Measurements from ENCODE around the gene NT5C1B.

DNA sequence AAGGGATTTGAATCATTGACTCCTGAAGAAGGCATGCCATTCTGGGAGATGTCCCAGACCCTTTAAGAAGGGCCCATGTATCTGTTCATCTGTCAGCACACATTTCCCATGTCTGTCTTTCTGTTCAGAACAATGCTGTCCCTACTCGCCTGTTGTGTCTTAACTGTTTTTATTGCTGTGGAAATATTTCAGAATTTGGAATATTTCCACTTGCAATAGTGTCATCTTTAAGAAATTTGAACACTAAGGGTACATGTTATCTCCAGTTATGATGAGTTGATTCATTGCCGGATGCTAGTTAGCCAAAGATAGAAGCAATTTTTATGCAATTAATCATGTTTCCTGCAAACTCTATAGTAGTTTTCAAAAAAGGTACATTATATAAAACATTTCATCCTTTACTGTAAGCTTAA lies 36.9 kb upstream of the NT5C1B start:
- TF ChIP-seq, protein P1, sequence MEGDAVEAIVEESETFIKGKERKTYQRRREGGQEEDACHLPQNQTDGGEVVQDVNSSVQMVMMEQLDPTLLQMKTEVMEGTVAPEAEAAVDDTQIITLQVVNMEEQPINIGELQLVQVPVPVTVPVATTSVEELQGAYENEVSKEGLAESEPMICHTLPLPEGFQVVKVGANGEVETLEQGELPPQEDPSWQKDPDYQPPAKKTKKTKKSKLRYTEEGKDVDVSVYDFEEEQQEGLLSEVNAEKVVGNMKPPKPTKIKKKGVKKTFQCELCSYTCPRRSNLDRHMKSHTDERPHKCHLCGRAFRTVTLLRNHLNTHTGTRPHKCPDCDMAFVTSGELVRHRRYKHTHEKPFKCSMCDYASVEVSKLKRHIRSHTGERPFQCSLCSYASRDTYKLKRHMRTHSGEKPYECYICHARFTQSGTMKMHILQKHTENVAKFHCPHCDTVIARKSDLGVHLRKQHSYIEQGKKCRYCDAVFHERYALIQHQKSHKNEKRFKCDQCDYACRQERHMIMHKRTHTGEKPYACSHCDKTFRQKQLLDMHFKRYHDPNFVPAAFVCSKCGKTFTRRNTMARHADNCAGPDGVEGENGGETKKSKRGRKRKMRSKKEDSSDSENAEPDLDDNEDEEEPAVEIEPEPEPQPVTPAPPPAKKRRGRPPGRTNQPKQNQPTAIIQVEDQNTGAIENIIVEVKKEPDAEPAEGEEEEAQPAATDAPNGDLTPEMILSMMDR (IDR thresholded peaks at IDR 0.05; ENCODE audit: insufficient read depth, low read length, poor library complexity, severe bottlenecking), result no peak
- no peak for TF ChIP-seq EZH2phosphoT487 (conservative IDR thresholded peaks at IDR 0.05; ENCODE audit: low read length)

All from SU-DHL-6 (cell line).